ENCODE measurements around the gene ELL.

ELL gene

GRCh38 chr19:18442941-18443340 is 78.9 kb downstream of the ELL start:
- no peak for DNase-seq

- DNase-seq, result no peak
Observed at GRCh38 chr19:18441804-18442788, 79.8 kb downstream of the ELL start.

- no peak for DNase-seq
Observed at GRCh38 chr19:18440936-18441803, 80.7 kb downstream of the ELL start.

- peak; percentile 28 to 74 for DNase-seq
Observed at GRCh38 chr19:18440415-18440877, 81.4 kb downstream of the ELL start.

GRCh38 chr19:18439910-18440237 is 82.0 kb downstream of the ELL start:
- no peak for DNase-seq

- peak; percentile 87 to 91 for DNase-seq
Observed at GRCh38 chr19:18439025-18439909, 82.6 kb downstream of the ELL start.

GRCh38 chr19:18438331-18439024 is 83.4 kb downstream of the ELL start:
- no peak for DNase-seq

GRCh38 chr19:18437491-18438330 is 84.2 kb downstream of the ELL start, which contains the start of gene ISYNA1:
TSS of gene ISYNA1 (minus strand) at chr19:18438133. CDS start at chr19:18437979, 154 bp downstream.
- peak in 1 of 2 experiments; percentile 36 for DNase-seq

GRCh38 chr19:18436671-18437490 is 85.0 kb downstream of the ELL start:
- peak; percentile 39 to 62 for DNase-seq

GRCh38 chr19:18435842-18436670 is 85.8 kb downstream of the ELL start:
- no peak for DNase-seq

- no peak for DNase-seq
Observed at GRCh38 chr19:18435178-18435841, 86.6 kb downstream of the ELL start.

GRCh38 chr19:18434411-18435175 is 87.3 kb downstream of the ELL start:
- no peak for DNase-seq

GRCh38 chr19:18433735-18434398 is 88.0 kb downstream of the ELL start:
- no peak for DNase-seq

GRCh38 chr19:18433015-18433691 is 88.7 kb downstream of the ELL start:
- DNase-seq, result no peak

- DNase-seq, result no peak
Observed at GRCh38 chr19:18432275-18433014, 89.4 kb downstream of the ELL start.
